ENCODE results near the gene HEPACAM. TPM values are rescaled to one million over a fixed set of nuclear protein-coding genes. Genes with fewer than 3 reads are reported as not detected.

Gene HEPACAM, protein sequence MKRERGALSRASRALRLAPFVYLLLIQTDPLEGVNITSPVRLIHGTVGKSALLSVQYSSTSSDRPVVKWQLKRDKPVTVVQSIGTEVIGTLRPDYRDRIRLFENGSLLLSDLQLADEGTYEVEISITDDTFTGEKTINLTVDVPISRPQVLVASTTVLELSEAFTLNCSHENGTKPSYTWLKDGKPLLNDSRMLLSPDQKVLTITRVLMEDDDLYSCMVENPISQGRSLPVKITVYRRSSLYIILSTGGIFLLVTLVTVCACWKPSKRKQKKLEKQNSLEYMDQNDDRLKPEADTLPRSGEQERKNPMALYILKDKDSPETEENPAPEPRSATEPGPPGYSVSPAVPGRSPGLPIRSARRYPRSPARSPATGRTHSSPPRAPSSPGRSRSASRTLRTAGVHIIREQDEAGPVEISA
- under 1 TPM in 1 of 4 donors, not detected in 3; 0.67 TPM for polyA plus RNA-seq
- long read RNA-seq, donor 1, result 0 reads
- long read RNA-seq, donor 2, result 0 reads
- long read RNA-seq, donor 3, result 0 reads
- long read RNA-seq, donor 4, result 0 reads
- long read RNA-seq, donor 5, result 0 reads
- long read RNA-seq, donor 6, result 0 reads
- long read RNA-seq, donor 7, result 0 reads
- long read RNA-seq, donor 8, result 0 reads
- long read RNA-seq, donor 9, result 0 reads
- long read RNA-seq, donor 10, result 0 reads

DNA sequence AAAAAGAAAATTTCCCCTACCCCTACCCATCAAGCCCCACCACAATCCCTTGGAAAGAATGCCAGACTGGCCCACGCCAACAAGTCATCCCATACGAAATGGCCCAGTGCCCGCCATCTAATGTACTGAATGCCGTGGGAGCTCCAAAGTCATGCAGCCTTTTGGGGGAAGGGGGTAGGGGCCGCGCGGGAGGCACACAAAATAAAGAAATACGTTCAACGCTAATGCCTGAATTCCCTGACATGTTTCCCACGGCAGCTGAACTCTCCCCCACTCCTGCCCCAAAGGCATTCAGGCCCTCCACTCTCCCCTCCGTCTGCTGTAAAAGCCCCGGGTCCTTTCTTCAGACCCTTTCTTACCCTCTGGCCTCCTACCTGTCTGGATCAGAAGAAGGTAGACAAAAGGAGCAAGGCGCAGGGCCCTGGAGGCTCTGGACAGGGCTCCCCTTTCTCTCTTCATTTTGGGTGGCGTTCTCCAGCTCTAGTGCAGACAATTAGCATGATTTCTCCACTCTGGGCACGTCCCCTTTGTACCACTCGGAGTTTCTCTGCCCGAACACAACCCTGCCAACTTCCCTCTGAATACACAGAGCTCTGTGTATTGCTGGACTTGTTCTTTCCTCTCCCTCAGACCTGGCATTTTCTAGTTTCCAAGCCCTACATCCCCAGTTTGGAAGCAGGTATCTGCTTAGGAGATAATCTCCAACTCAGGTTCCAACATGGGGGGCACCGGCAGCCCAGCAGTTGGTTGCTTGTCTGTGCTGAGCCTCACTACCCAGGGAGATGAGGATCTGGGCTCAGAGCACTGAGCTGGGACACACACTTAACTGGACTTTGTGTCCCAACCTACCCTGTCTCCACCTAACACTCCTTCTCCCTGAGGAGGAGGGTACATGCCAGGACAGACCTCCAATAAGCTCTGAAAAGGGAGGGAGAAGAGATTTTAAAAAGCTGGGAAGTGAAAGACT lies at the start of gene HEPACAM:
HEPACAM (minus strand) TSS at position 500 of the 967 bp plus-strand sequence; CDS start at position 459, 41 bp downstream.
- FAIRE-seq (no peak), DNase-seq (no peak)
- H3K4me1 ChIP-seq (ENCODE audit: control insufficient read depth in 3 of 3, insufficient read depth in 2 of 3, low read depth in 1 of 3, low read length in 2 of 3), result no peaks in the 10 kb centered on the region
- WGBS, 3 donors, result 89 to 94% (median 90%) methylated on average over 18 of the region's 18 CpGs
- H3K27me3 ChIP-seq (ENCODE audit: control insufficient read depth in 3 of 3, insufficient read depth in 3 of 3, low read length in 3 of 3), result peaks cover 0 to 3% (median 0%) of the 10 kb centered on the region in 3 donors
- H3K4me3 ChIP-seq (ENCODE audit: low read depth in 1 of 3, low read length in 3 of 3), result no peak within 1 kb of the TSS
- no peaks in the 10 kb centered on the region for H3K36me3 ChIP-seq (ENCODE audit: control insufficient read depth in 3 of 3, insufficient read depth in 2 of 3, low read depth in 1 of 3, low read length in 3 of 3)
- no peak within 1 kb of the TSS for H3K27ac ChIP-seq (ENCODE audit: low read depth in 1 of 3, low read length in 2 of 3)
- no peaks in the 10 kb centered on the region for H3K9me3 ChIP-seq (ENCODE audit: control insufficient read depth in 2 of 2, insufficient read depth in 1 of 2, low read depth in 1 of 2, low read length in 1 of 2)

DNA sequence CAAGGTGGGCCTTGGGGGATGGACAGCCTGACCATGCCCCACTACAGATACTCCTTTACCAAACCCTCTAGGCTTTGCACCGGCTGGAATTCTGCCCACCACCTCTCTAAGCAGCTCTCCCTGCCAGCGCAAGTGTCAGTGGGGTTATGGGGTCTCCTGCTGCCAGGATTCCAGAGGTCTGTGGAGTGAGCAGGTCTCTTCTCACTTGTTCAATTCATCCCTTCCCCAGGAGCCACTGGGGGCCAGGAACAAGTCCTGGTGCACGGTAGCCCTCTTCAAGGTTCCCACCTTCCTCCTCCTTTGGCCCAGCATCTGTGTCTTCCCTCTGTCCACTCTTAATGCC lies 48.6 kb upstream of the HEPACAM start:
- FAIRE-seq (no peak), DNase-seq (no peak)
- no peak overlapping the region for H3K4me3 ChIP-seq (ENCODE audit: low read depth in 1 of 3, low read length in 3 of 3)
- peaks cover 0 to 3% (median 0%) of the 10 kb centered on the region in 3 donors for H3K36me3 ChIP-seq (ENCODE audit: control insufficient read depth in 3 of 3, insufficient read depth in 2 of 3, low read depth in 1 of 3, low read length in 3 of 3)
- H3K27ac ChIP-seq (ENCODE audit: low read depth in 1 of 3, low read length in 2 of 3), result no peak overlapping the region
- no peaks in the 10 kb centered on the region for H3K4me1 ChIP-seq (ENCODE audit: control insufficient read depth in 3 of 3, insufficient read depth in 2 of 3, low read depth in 1 of 3, low read length in 2 of 3)
- no peaks in the 10 kb centered on the region for H3K27me3 ChIP-seq (ENCODE audit: control insufficient read depth in 3 of 3, insufficient read depth in 3 of 3, low read length in 3 of 3)
- H3K9me3 ChIP-seq (ENCODE audit: control insufficient read depth in 2 of 2, insufficient read depth in 1 of 2, low read depth in 1 of 2, low read length in 1 of 2), result peaks cover 0 to 7% of the 10 kb centered on the region in 2 donors
- WGBS, 3 donors, result 91 to 98% (median 95%) methylated on average over 3 of the region's 3 CpGs

DNA sequence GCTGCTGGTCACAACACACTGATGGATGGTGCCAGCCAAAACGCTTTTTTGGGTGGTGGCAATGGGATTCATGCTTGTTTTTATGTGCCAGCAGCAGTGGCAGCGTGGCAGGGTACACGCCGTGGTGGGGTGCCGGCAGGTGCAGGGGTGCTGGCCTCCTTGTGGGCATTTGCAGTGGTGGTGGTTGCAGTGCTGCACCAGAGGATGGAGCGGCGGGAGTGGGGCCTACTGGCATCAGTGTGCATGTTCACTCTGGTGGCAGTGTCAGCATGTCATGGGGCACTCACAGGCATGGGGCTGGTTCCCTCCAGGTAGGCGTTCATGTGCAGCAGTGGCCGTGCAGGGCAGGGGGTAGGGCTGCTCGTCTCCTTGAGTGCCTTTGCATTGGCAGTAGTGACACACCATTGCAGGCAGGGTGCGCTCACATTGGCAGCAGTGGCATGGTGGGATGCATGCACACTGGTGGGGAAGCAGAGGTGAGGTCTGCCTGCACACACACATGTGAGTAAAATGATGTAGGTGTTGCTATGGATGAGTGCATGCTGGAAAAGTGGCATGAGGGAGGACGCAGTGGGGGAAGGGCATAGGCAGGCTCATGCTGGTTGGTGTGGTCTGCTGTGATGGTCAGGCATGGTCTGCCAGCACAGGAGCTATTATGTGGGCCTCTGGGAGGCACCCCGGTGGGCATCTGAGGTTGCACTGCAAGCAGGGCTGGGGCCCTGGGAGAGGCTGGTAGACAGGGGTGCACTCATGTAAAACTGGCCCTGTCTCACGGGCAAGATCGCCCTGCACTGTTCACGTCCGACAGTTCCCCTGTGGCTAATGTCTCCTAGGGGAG lies 48.0 kb upstream of the HEPACAM start:
- no peak for FAIRE-seq
- no peak for DNase-seq
- Histone ChIP-seq H3K27ac (ENCODE audit: low read depth in 1 of 3, low read length in 2 of 3) (no peak overlapping the region), H3K4me1 (ENCODE audit: control insufficient read depth in 3 of 3, insufficient read depth in 2 of 3, low read depth in 1 of 3, low read length in 2 of 3) (no peaks in the 10 kb centered on the region), H3K4me3 (ENCODE audit: low read depth in 1 of 3, low read length in 3 of 3) (no peak overlapping the region), H3K27me3 (ENCODE audit: control insufficient read depth in 3 of 3, insufficient read depth in 3 of 3, low read length in 3 of 3) (no peaks in the 10 kb centered on the region), H3K9me3 (ENCODE audit: control insufficient read depth in 2 of 2, insufficient read depth in 1 of 2, low read depth in 1 of 2, low read length in 1 of 2) (peaks cover 0 to 7% of the 10 kb centered on the region in 2 donors), H3K36me3 (ENCODE audit: control insufficient read depth in 3 of 3, insufficient read depth in 2 of 3, low read depth in 1 of 3, low read length in 3 of 3) (peaks cover 0 to 3% (median 0%) of the 10 kb centered on the region in 3 donors)
- WGBS, 3 donors, result 95 to 98% (median 97%) methylated on average over 17 of the region's 17 CpGs

DNA sequence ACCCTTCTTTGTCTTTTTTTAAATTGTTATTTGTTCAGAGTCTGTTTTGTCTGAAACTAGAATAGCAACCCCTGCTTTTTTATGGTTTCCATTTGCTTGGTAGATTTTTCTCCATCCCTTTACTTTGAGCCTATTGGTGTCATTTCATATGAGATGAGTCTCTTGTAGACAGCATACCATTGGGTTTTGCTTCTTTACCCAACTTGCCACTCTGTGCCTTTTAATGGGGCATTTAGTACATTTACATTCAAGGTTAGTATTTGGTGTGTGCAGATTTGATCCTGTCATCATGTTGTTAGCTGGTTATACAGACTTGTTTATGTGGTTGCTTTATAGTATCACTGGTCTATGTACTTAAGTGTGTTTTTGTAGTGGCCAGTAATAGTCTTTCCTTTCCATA lies 46.2 kb upstream of the HEPACAM start:
- Histone ChIP-seq H3K27me3 (ENCODE audit: control insufficient read depth in 3 of 3, insufficient read depth in 3 of 3, low read length in 3 of 3) (no peaks in the 10 kb centered on the region), H3K9me3 (ENCODE audit: control insufficient read depth in 2 of 2, insufficient read depth in 1 of 2, low read depth in 1 of 2, low read length in 1 of 2) (peaks cover 0 to 7% of the 10 kb centered on the region in 2 donors), H3K4me3 (ENCODE audit: low read depth in 1 of 3, low read length in 3 of 3) (no peak overlapping the region), H3K36me3 (ENCODE audit: control insufficient read depth in 3 of 3, insufficient read depth in 2 of 3, low read depth in 1 of 3, low read length in 3 of 3) (peaks cover 0 to 3% (median 0%) of the 10 kb centered on the region in 3 donors), H3K4me1 (ENCODE audit: control insufficient read depth in 3 of 3, insufficient read depth in 2 of 3, low read depth in 1 of 3, low read length in 2 of 3) (no peaks in the 10 kb centered on the region), H3K27ac (ENCODE audit: low read depth in 1 of 3, low read length in 2 of 3) (no peak overlapping the region)
- no peak for FAIRE-seq
- DNase-seq, result no peak

DNA sequence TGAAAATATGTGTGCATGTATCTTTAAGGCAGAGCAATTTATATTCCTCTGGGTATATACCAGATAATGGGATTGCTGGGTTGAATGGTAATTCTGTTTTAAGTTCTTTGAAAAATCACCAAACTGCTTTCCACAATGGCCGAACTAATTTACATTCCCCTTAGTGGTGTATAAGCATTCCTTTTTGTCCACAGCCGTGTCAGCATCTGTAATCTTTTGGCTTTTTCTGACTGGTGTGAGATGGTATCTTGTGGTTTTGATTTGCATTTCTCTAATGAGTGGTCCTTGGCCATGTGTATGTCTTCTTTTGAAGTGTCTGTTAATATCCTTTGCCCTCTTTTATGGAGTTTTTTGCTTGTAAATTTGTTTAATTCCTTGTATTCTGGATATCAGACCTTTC lies 42.5 kb upstream of the HEPACAM start:
- Histone ChIP-seq H3K27ac (ENCODE audit: low read depth in 1 of 3, low read length in 2 of 3) (no peak overlapping the region), H3K4me1 (ENCODE audit: control insufficient read depth in 3 of 3, insufficient read depth in 2 of 3, low read depth in 1 of 3, low read length in 2 of 3) (no peaks in the 10 kb centered on the region), H3K36me3 (ENCODE audit: control insufficient read depth in 3 of 3, insufficient read depth in 2 of 3, low read depth in 1 of 3, low read length in 3 of 3) (no peaks in the 10 kb centered on the region), H3K4me3 (ENCODE audit: low read depth in 1 of 3, low read length in 3 of 3) (no peak overlapping the region), H3K27me3 (ENCODE audit: control insufficient read depth in 3 of 3, insufficient read depth in 3 of 3, low read length in 3 of 3) (no peaks in the 10 kb centered on the region), H3K9me3 (ENCODE audit: control insufficient read depth in 2 of 2, insufficient read depth in 1 of 2, low read depth in 1 of 2, low read length in 1 of 2) (peaks cover 0 to 5% of the 10 kb centered on the region in 2 donors)
- FAIRE-seq (no peak), DNase-seq (no peak)
- 92 to 96% (median 94%) methylated on average over 2 of the region's 2 CpGs for WGBS, 3 donors

DNA sequence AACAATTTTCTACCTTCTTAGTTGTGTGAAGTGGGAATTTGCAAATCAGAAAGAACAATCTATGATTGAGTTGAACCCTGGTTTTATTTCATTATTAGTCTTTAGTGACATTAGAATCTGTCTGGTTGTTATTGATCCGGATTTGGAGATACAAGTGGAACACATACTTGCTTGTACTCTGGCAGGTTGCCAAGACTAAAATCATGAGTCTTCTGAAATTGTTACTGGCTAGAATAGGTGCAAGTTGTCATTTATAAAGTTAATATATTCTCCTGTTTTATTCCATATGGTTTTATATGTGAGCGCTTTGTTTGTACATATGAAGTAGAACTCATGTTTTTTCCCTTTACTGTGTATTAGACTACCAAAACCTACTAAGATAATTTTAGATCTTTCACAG lies 41.2 kb upstream of the HEPACAM start:
- Histone ChIP-seq H3K9me3 (ENCODE audit: control insufficient read depth in 2 of 2, insufficient read depth in 1 of 2, low read depth in 1 of 2, low read length in 1 of 2) (peaks cover 0 to 5% of the 10 kb centered on the region in 2 donors), H3K27ac (ENCODE audit: low read depth in 1 of 3, low read length in 2 of 3) (no peak overlapping the region), H3K4me3 (ENCODE audit: low read depth in 1 of 3, low read length in 3 of 3) (no peak overlapping the region), H3K27me3 (ENCODE audit: control insufficient read depth in 3 of 3, insufficient read depth in 3 of 3, low read length in 3 of 3) (no peaks in the 10 kb centered on the region), H3K4me1 (ENCODE audit: control insufficient read depth in 3 of 3, insufficient read depth in 2 of 3, low read depth in 1 of 3, low read length in 2 of 3) (no peaks in the 10 kb centered on the region), H3K36me3 (ENCODE audit: control insufficient read depth in 3 of 3, insufficient read depth in 2 of 3, low read depth in 1 of 3, low read length in 3 of 3) (no peaks in the 10 kb centered on the region)
- 78 to 83% (median 83%) methylated on average over 2 of the region's 2 CpGs for WGBS, 3 donors
- DNase-seq (no peak), FAIRE-seq (no peak)

DNA sequence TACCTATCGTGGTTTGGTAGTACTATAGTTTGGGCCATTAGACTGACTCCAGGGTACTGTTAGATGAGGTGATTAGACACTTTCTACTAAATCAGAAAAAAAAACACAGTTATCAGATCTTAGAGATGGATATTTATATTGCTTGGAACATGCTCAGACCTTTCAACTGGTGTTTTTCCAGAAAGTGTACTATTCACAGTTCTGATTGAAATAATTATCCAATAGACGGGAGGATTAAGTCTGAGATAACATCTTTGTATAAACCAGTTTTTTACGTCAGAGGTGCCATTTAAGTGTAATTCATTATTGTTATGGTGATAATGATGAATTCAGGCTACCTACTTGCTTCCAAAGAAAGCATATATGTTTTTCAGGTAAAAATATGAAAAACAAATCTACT lies 40.7 kb upstream of the HEPACAM start:
- H3K4me3 ChIP-seq (ENCODE audit: low read depth in 1 of 3, low read length in 3 of 3), result no peak overlapping the region
- DNase-seq (no peak), FAIRE-seq (no peak)
- peaks cover 0 to 2% of the 10 kb centered on the region in 2 donors for H3K9me3 ChIP-seq (ENCODE audit: control insufficient read depth in 2 of 2, insufficient read depth in 1 of 2, low read depth in 1 of 2, low read length in 1 of 2)
- 85 to 88% (median 87%) methylated on average over 3 of the region's 3 CpGs for WGBS, 3 donors
- no peaks in the 10 kb centered on the region for H3K36me3 ChIP-seq (ENCODE audit: control insufficient read depth in 3 of 3, insufficient read depth in 2 of 3, low read depth in 1 of 3, low read length in 3 of 3)
- no peaks in the 10 kb centered on the region for H3K27me3 ChIP-seq (ENCODE audit: control insufficient read depth in 3 of 3, insufficient read depth in 3 of 3, low read length in 3 of 3)
- H3K27ac ChIP-seq (ENCODE audit: low read depth in 1 of 3, low read length in 2 of 3), result no peak overlapping the region
- H3K4me1 ChIP-seq (ENCODE audit: control insufficient read depth in 3 of 3, insufficient read depth in 2 of 3, low read depth in 1 of 3, low read length in 2 of 3), result no peaks in the 10 kb centered on the region
